GM12801 (cell line): ENCODE results near the gene PRRT2.

ENCODE experiments used
- TF ChIP-seq, protein P1 (sequence below): IDR thresholded peaks from one replicate; pipeline ENCODE4 v1.5.1; 2011; ENCODE audit warnings: control low read depth; ENCODE audit not compliant: insufficient read length; ENCODE audit errors: extremely low read depth

The PRRT2 gene

GRCh38 chr16:29790183-29790948 lies 21.6 kb upstream of the PRRT2 start, which contains the start of gene KIF22:
TSS of gene KIF22 (plus strand) at chr16:29790751. CDS start at chr16:29790760, 9 bp downstream.
- TF ChIP-seq, protein P1, sequence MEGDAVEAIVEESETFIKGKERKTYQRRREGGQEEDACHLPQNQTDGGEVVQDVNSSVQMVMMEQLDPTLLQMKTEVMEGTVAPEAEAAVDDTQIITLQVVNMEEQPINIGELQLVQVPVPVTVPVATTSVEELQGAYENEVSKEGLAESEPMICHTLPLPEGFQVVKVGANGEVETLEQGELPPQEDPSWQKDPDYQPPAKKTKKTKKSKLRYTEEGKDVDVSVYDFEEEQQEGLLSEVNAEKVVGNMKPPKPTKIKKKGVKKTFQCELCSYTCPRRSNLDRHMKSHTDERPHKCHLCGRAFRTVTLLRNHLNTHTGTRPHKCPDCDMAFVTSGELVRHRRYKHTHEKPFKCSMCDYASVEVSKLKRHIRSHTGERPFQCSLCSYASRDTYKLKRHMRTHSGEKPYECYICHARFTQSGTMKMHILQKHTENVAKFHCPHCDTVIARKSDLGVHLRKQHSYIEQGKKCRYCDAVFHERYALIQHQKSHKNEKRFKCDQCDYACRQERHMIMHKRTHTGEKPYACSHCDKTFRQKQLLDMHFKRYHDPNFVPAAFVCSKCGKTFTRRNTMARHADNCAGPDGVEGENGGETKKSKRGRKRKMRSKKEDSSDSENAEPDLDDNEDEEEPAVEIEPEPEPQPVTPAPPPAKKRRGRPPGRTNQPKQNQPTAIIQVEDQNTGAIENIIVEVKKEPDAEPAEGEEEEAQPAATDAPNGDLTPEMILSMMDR = no peak

DNA sequence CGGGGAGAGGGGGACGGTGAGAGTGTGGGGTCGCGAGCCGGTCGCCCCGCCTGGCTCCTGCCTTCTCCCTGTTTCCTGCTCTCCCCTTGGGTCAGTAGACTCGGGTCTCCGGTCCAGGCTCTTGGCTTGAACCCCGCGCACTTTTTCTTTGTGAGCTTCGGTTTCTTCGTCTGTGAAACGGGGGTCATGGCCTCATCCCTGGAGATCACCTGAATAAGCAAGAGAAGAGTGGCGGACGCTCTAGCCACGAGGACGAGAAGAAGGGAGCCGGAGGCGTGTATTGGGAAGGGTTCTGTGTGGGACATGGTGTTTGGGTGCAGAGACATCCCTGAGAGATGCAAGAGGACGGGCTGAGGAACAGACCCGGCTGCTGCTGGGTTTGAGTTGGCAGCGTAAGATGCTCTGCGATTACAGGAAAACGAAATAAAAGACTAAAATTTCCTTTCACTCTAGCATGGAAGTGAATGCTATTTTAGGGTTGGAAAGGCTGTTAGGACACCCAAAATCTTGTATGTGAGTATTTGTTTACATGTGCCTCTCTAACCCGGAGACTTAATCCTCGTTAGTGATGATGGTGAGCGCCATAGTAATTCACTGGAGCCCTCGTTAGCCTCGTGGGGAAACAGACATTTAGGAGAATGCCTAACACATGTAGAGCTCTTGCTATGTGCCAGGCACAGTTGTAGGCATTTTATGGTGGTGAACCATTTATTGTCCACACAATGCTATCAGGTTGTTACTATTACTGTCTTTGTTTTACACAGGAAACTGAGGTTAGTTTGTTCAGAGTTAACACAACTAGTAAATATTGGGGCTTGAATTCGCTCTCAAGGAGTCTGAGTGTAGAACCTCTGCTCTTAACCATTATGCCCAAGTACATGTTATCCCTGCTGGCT lies 20.8 kb upstream of the PRRT2 start:
- TF ChIP-seq, protein P1 = no peak

- TF ChIP-seq, protein P1 = no peak
These were observed 19.9 kb upstream of the PRRT2 start for GRCh38 chr16:29791845-29792807.

GRCh38 chr16:29794231-29794710 lies 17.7 kb upstream of the PRRT2 start:
- TF ChIP-seq, protein P1 = no peak

DNA sequence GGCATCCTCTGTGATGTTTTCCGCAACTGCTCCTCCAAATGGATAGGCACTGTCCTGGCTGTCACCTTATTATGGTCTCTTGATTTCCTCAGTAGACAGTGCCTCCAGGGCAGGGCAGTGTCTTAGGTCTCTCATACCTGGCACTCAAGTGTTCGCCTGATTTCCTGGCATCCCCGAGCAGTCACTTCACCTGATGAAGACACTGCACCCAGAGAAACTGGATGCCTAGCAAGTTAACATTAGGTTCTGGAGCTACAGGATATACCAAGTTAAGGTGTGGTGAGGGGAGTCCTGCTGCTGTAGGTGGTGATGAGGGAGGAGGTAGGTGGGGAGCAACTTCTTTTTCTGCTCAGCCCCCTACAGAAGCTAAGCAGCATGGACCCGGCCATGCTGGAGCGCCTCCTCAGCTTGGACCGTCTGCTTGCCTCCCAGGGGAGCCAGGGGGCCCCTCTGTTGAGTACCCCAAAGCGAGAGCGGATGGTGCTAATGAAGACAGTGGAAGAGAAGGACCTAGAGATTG lies 9.5 kb upstream of the PRRT2 start:
- TF ChIP-seq, protein P1 = no peak

- TF ChIP-seq, protein P1 = no peak
These were observed 8.0 kb upstream of the PRRT2 start for GRCh38 chr16:29804020-29804419.
